Measurements from ENCODE around the gene C1QTNF12.

C1QTNF12 gene

DNA sequence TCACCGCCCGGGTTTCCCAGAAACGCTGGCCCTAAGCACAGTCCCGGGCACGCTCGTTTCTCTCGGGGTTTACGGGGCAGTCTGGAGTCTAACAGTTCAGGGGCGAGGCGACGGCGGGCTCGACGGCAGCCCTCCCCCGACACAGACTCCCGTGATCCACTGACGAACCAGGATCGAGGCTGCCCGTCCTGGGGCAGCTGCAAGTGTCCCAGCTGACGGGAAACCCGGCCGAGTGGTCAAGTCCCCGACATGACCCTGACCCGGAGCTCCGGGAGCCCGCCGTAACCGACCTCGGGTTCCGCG lies 26.6 kb upstream of the C1QTNF12 start:
- ATAC-seq (ENCODE audit: low read depth) (no peak), DNase-seq (ENCODE audit: low spot score) (no peak)
- Histone ChIP-seq H3K27ac (ENCODE audit: poor library complexity, severe bottlenecking) (peak overlapping the region; percentile 66), H3K27me3 (ENCODE audit: insufficient read depth, poor library complexity, severe bottlenecking) (no peaks in the 10 kb centered on the region), H3K4me1 (ENCODE audit: insufficient read depth, poor library complexity, severe bottlenecking) (peaks cover 8% of the 10 kb centered on the region), H3K9me3 (ENCODE audit: severe bottlenecking) (no peaks in the 10 kb centered on the region), H3K36me3 (ENCODE audit: low read depth) (peaks cover 19% of the 10 kb centered on the region), H3K4me3 (ENCODE audit: severe bottlenecking) (peak overlapping the region; percentile 95)
- TF ChIP-seq CTCF (IDR thresholded peaks at IDR 0.05; ENCODE audit: poor library complexity, severe bottlenecking) = no peak

- Histone ChIP-seq H3K9me3 (ENCODE audit: severe bottlenecking) (no peaks in the 10 kb centered on the region), H3K4me1 (ENCODE audit: insufficient read depth, poor library complexity, severe bottlenecking) (peaks cover 8% of the 10 kb centered on the region), H3K36me3 (ENCODE audit: low read depth) (peaks cover 25% of the 10 kb centered on the region), H3K27me3 (ENCODE audit: insufficient read depth, poor library complexity, severe bottlenecking) (no peaks in the 10 kb centered on the region), H3K27ac (ENCODE audit: poor library complexity, severe bottlenecking) (peak overlapping the region; percentile 66), H3K4me3 (ENCODE audit: severe bottlenecking) (peak overlapping the region; percentile 95)
- DNase-seq (ENCODE audit: low spot score) (no peak), ATAC-seq (ENCODE audit: low read depth) (peak; percentile 33)
- TF ChIP-seq CTCF (IDR thresholded peaks at IDR 0.05; ENCODE audit: poor library complexity, severe bottlenecking) = no peak
Observed at GRCh38 chr1:1272341-1273208, 26.1 kb upstream of the C1QTNF12 start.

- no peaks in the 10 kb centered on the region for H3K9me3 ChIP-seq (ENCODE audit: severe bottlenecking)
- TF ChIP-seq CTCF (IDR thresholded peaks at IDR 0.05; ENCODE audit: poor library complexity, severe bottlenecking) = no peak
- ATAC-seq (ENCODE audit: low read depth) (no peak), DNase-seq (ENCODE audit: low spot score) (no peak)
- H3K4me3 ChIP-seq (ENCODE audit: severe bottlenecking) = no peak overlapping the region
- no peaks in the 10 kb centered on the region for H3K27me3 ChIP-seq (ENCODE audit: insufficient read depth, poor library complexity, severe bottlenecking)
- peaks cover 42% of the 10 kb centered on the region for H3K36me3 ChIP-seq (ENCODE audit: low read depth)
- peaks cover 10% of the 10 kb centered on the region for H3K4me1 ChIP-seq (ENCODE audit: insufficient read depth, poor library complexity, severe bottlenecking)
- H3K27ac ChIP-seq (ENCODE audit: poor library complexity, severe bottlenecking) = peak overlapping the region; percentile 66
Observed at GRCh38 chr1:1270813-1271212, 24.3 kb upstream of the C1QTNF12 start.

- no peaks in the 10 kb centered on the region for H3K9me3 ChIP-seq (ENCODE audit: severe bottlenecking)
- peaks cover 21% of the 10 kb centered on the region for H3K4me1 ChIP-seq (ENCODE audit: insufficient read depth, poor library complexity, severe bottlenecking)
- no peak overlapping the region for H3K27ac ChIP-seq (ENCODE audit: poor library complexity, severe bottlenecking)
- no peak for TF ChIP-seq CTCF (IDR thresholded peaks at IDR 0.05; ENCODE audit: poor library complexity, severe bottlenecking)
- H3K36me3 ChIP-seq (ENCODE audit: low read depth) = peaks cover 65% of the 10 kb centered on the region
- no peak for ATAC-seq (ENCODE audit: low read depth)
- no peak for DNase-seq (ENCODE audit: low spot score)
- H3K27me3 ChIP-seq (ENCODE audit: insufficient read depth, poor library complexity, severe bottlenecking) = no peaks in the 10 kb centered on the region
- H3K4me3 ChIP-seq (ENCODE audit: severe bottlenecking) = no peak overlapping the region
Observed at GRCh38 chr1:1268284-1268682, 21.8 kb upstream of the C1QTNF12 start.
